ENCODE measurements around the gene ADRB1. TPM values are rescaled to one million over a fixed set of nuclear protein-coding genes. Genes with fewer than 3 reads are reported as not detected.

ADRB1 gene
- total RNA-seq, 5 donors from 2014 or later (not counting 1 experiment from before 2014, with no cell fraction given), result 0.09 to 0.90 (median 0.30) TPM

DNA sequence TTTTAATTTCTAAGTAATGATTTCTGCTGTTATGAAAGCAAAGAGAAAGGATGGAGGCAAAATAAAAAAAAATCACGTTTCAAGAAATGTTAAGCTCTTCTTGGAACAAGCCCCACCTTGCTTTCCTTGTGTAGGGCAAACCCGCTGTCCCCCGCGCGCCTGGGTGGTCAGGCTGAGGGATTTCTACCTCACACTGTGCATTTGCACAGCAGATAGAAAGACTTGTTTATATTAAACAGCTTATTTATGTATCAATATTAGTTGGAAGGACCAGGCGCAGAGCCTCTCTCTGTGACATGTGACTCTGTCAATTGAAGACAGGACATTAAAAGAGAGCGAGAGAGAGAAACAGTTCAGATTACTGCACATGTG is 2.4 kb downstream of the ADRB1 start:
- H3K36me3 ChIP-seq (ENCODE audit: control insufficient read depth in 2 of 2, extremely low read depth in 1 of 2, insufficient read depth in 1 of 2, low read length in 1 of 2), result no peaks in the 10 kb centered on the region
- Mint-ChIP-seq H3K27ac (no peak overlapping the region), H3K4me3 (peak overlapping the region; percentile 50 to 80 (median 62)), H3K27me3 (peaks cover 58 to 67% of the 10 kb centered on the region in 2 donors), H3K9me3 (no peaks in the 10 kb centered on the region), H3K36me3 (no peaks in the 10 kb centered on the region), H3K4me1 (peaks cover 13 to 22% (median 15%) of the 10 kb centered on the region in 3 donors)
- peaks cover 11 to 27% of the 10 kb centered on the region in 2 experiments for H3K4me1 ChIP-seq (ENCODE audit: control insufficient read depth in 1 of 2, extremely low read depth in 1 of 2, insufficient read depth in 2 of 2, low read length in 2 of 2)
- H3K27me3 ChIP-seq (replicated peaks in 1 of 2; ENCODE audit: control insufficient read depth in 2 of 2, extremely low read depth in 1 of 2, insufficient read depth in 2 of 2, low read length in 1 of 2), result peaks cover 11 to 33% of the 10 kb centered on the region in 2 experiments
- H3K27ac ChIP-seq (ENCODE audit: low read length), result no peak overlapping the region
- ChIA-PET CTCF (no interaction called here), POLR2A (interaction anchor here in 1 of 2 donors (0.6 kb wide), 1 partner anchor 13 kb away, joined by 7 read pairs; no protein-coding TSS in a partner anchor)
- ATAC-seq (replicated peaks in 1 of 4) (no peak), DNase-seq (no peak)
- WGBS (ENCODE audit: insufficient coverage), result 81% methylated on average over 2 of the region's 7 CpGs
- H3K4me3 ChIP-seq (ENCODE audit: control insufficient read depth in 1 of 2, extremely low read depth in 1 of 2, low read length in 1 of 2), result no peak overlapping the region
- no peaks in the 10 kb centered on the region for H3K9me3 ChIP-seq

DNA sequence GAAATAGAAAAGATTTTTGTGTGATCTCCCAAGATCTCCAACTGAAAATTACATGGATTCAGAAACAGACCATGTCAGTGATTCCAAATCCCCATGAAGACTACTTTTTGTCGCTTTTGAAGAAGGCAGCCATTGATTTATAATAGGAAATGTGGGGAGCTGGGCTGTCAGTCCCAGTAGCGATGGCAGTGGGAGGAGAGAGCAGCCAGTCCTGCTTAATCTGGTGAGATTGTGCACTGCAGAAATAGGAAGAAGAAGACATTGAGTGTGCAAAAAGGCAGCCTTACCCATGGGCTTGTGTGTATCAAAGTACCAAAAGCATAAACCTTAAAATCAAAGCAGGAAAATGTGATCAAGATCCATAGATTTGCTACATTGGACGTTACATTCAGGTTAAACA is 4.8 kb downstream of the ADRB1 start:
- no peak overlapping the region for H3K27ac ChIP-seq (ENCODE audit: low read length)
- Mint-ChIP-seq H3K27ac (no peak overlapping the region), H3K4me1 (peaks cover 7 to 15% (median 9%) of the 10 kb centered on the region in 3 donors), H3K4me3 (no peak overlapping the region), H3K9me3 (no peaks in the 10 kb centered on the region), H3K36me3 (no peaks in the 10 kb centered on the region), H3K27me3 (peaks cover 50 to 73% of the 10 kb centered on the region in 2 donors)
- peaks cover 11 to 25% of the 10 kb centered on the region in 2 experiments for H3K27me3 ChIP-seq (replicated peaks in 1 of 2; ENCODE audit: control insufficient read depth in 2 of 2, extremely low read depth in 1 of 2, insufficient read depth in 2 of 2, low read length in 1 of 2)
- no peaks in the 10 kb centered on the region for H3K36me3 ChIP-seq (ENCODE audit: control insufficient read depth in 2 of 2, extremely low read depth in 1 of 2, insufficient read depth in 1 of 2, low read length in 1 of 2)
- CTCF ChIA-PET, result no interaction called here
- 50% methylated on average over 2 of the region's 3 CpGs for WGBS (ENCODE audit: insufficient coverage)
- DNase-seq, result no peak
- no peak overlapping the region for H3K4me3 ChIP-seq (ENCODE audit: control insufficient read depth in 1 of 2, extremely low read depth in 1 of 2, low read length in 1 of 2)
- POLR2A ChIA-PET, result no interaction called here
- H3K9me3 ChIP-seq, result no peaks in the 10 kb centered on the region
- H3K4me1 ChIP-seq (ENCODE audit: control insufficient read depth in 1 of 2, extremely low read depth in 1 of 2, insufficient read depth in 2 of 2, low read length in 2 of 2), result peaks cover 11 to 19% of the 10 kb centered on the region in 2 experiments
- ATAC-seq (replicated peaks in 1 of 4), result no peak

DNA sequence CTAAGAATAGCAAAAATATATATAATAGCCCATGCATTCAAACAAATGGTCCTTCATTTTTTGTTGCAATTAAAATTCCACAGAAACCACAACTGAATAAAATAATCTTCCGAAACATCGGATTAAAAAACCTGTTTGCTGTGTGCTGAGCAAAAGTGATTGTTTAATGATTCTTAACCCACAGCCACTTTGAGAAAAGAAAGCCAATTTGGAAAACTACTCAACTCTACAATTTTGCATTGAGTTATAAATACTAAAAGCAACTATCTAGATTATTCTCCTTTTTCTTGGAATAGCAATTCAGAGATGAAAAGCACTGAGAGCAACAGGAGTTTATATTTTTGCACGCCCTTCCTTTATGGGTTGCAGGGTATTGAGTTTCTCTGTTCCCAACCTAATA is 8.0 kb downstream of the ADRB1 start:
- Histone ChIP-seq H3K36me3 (ENCODE audit: control insufficient read depth in 2 of 2, extremely low read depth in 1 of 2, insufficient read depth in 1 of 2, low read length in 1 of 2) (no peaks in the 10 kb centered on the region), H3K4me1 (ENCODE audit: control insufficient read depth in 1 of 2, extremely low read depth in 1 of 2, insufficient read depth in 2 of 2, low read length in 2 of 2) (peaks cover 0 to 4% of the 10 kb centered on the region in 2 experiments), H3K27ac (ENCODE audit: low read length) (no peak overlapping the region), H3K9me3 (no peaks in the 10 kb centered on the region), H3K27me3 (replicated peaks in 1 of 2; ENCODE audit: control insufficient read depth in 2 of 2, extremely low read depth in 1 of 2, insufficient read depth in 2 of 2, low read length in 1 of 2) (peaks cover 0 to 17% of the 10 kb centered on the region in 2 experiments), H3K4me3 (ENCODE audit: control insufficient read depth in 1 of 2, extremely low read depth in 1 of 2, low read length in 1 of 2) (no peak overlapping the region)
- Mint-ChIP-seq H3K4me1 (peaks cover 0 to 2% (median 0%) of the 10 kb centered on the region in 3 donors), H3K9me3 (no peaks in the 10 kb centered on the region), H3K4me3 (no peak overlapping the region), H3K27ac (no peak overlapping the region), H3K27me3 (peaks cover 40 to 62% of the 10 kb centered on the region in 2 donors), H3K36me3 (no peaks in the 10 kb centered on the region)
- ChIA-PET CTCF (no interaction called here), POLR2A (no interaction called here)
- no CpG with 5 or more reads among the region's 3 CpGs for WGBS (ENCODE audit: insufficient coverage)
- DNase-seq, result no peak
- ATAC-seq (replicated peaks in 1 of 4), result no peak

DNA sequence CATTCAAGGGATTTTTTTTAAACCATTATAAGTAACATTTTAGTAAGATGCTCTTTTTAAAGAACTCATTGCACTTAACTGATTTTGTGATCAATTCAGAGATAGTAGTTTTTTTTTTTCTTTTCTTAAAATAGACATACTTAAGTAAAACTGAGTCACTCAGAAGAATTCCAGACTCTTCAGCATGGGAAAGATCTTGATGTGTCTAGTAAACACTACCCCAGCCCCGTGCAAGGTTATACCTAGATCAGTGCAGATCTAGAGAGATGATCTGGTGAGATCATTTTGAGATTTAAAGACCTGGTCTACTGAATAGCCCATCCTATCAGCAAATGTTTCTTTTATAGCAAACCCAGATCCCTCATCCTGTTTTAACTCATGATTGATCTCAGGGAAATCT is 8.6 kb downstream of the ADRB1 start:
- WGBS (ENCODE audit: insufficient coverage), result no CpG with 5 or more reads among the region's 1 CpG
- H3K27me3 Mint-ChIP-seq, result peaks cover 38 to 58% of the 10 kb centered on the region in 2 donors
- CTCF ChIA-PET, result no interaction called here

DNA sequence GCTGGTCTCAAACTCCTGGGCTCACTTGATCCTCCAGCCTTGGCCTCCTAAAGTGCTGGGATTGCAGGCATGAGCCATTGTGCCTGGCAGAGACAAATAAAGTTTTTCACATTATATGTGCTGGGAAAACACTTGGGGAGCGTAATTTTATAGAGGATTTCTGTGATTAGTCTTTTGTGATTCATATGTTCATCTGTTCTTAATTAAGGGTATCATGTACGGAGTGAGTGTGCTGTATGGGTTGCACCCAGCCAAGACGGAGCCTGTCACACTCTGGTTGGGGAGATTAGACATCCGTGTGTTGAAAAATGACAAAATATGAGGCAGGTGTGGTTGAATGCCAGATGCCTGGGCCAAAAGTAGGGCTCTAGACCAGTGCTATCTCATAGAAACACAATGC is 10.3 kb downstream of the ADRB1 start:
- H3K9me3 ChIP-seq, result no peaks in the 10 kb centered on the region
- H3K4me1 Mint-ChIP-seq, result no peaks in the 10 kb centered on the region
- no peak overlapping the region for H3K27ac ChIP-seq (ENCODE audit: low read length)
- ATAC-seq (replicated peaks in 1 of 4) (no peak), DNase-seq (no peak)
- CTCF ChIA-PET, result interaction anchor here in 1 of 2 donors (0.5 kb wide), 1 partner anchor 1190 kb away, joined by 3 read pairs; no protein-coding TSS in a partner anchor
- H3K4me1 ChIP-seq (ENCODE audit: control insufficient read depth in 1 of 2, extremely low read depth in 1 of 2, insufficient read depth in 2 of 2, low read length in 2 of 2), result no peaks in the 10 kb centered on the region
- no peak overlapping the region for H3K4me3 ChIP-seq (ENCODE audit: control insufficient read depth in 1 of 2, extremely low read depth in 1 of 2, low read length in 1 of 2)
- H3K4me3 Mint-ChIP-seq, result no peak overlapping the region
- WGBS (ENCODE audit: insufficient coverage), result 70% methylated on average over 2 of the region's 4 CpGs
- H3K27me3 ChIP-seq (replicated peaks in 1 of 2; ENCODE audit: control insufficient read depth in 2 of 2, extremely low read depth in 1 of 2, insufficient read depth in 2 of 2, low read length in 1 of 2), result peaks cover 0 to 17% of the 10 kb centered on the region in 2 experiments
- no peaks in the 10 kb centered on the region for H3K36me3 ChIP-seq (ENCODE audit: control insufficient read depth in 2 of 2, extremely low read depth in 1 of 2, insufficient read depth in 1 of 2, low read length in 1 of 2)
- POLR2A ChIA-PET, result no interaction called here
- no peak overlapping the region for H3K27ac Mint-ChIP-seq
- no peaks in the 10 kb centered on the region for H3K9me3 Mint-ChIP-seq
- no peaks in the 10 kb centered on the region for H3K36me3 Mint-ChIP-seq
- peaks cover 30 to 47% of the 10 kb centered on the region in 2 donors for H3K27me3 Mint-ChIP-seq

More for the DNA sequence above, 8.6 kb downstream of the ADRB1 start:
- ATAC-seq (replicated peaks in 1 of 4), result no peak
- no peak for DNase-seq
- H3K27me3 ChIP-seq (replicated peaks in 1 of 2; ENCODE audit: control insufficient read depth in 2 of 2, extremely low read depth in 1 of 2, insufficient read depth in 2 of 2, low read length in 1 of 2), result peaks cover 0 to 17% of the 10 kb centered on the region in 2 experiments
- no peak overlapping the region for H3K4me3 Mint-ChIP-seq
- H3K9me3 Mint-ChIP-seq, result no peaks in the 10 kb centered on the region
- peaks cover 0 to 2% (median 0%) of the 10 kb centered on the region in 3 donors for H3K4me1 Mint-ChIP-seq
- peaks cover 0 to 4% of the 10 kb centered on the region in 2 experiments for H3K4me1 ChIP-seq (ENCODE audit: control insufficient read depth in 1 of 2, extremely low read depth in 1 of 2, insufficient read depth in 2 of 2, low read length in 2 of 2)
- no peaks in the 10 kb centered on the region for H3K9me3 ChIP-seq
- no peak overlapping the region for H3K27ac ChIP-seq (ENCODE audit: low read length)
- no peak overlapping the region for H3K27ac Mint-ChIP-seq
- H3K4me3 ChIP-seq (ENCODE audit: control insufficient read depth in 1 of 2, extremely low read depth in 1 of 2, low read length in 1 of 2), result no peak overlapping the region
- POLR2A ChIA-PET, result no interaction called here
- H3K36me3 Mint-ChIP-seq, result no peaks in the 10 kb centered on the region
- H3K36me3 ChIP-seq (ENCODE audit: control insufficient read depth in 2 of 2, extremely low read depth in 1 of 2, insufficient read depth in 1 of 2, low read length in 1 of 2), result no peaks in the 10 kb centered on the region

DNA sequence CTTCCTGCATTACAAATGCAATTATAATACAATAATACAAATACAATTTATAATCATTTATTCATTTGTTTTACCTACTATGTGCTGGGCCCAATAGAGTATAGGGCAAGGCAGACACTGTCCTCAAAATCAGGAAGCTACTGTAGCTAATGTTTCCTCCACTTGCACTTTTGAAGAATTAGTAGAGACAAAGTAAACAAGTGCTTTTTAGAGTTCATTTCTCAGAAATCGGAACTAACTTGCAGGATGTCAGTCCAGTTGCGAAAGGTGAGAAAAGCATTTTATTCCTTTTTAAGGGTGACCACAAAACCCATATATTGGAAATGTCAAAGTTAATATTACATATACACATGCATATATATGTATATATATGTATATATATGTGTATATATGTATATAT is 14.2 kb downstream of the ADRB1 start:
- Mint-ChIP-seq H3K27ac (no peak overlapping the region), H3K4me1 (peaks cover 0 to 6% (median 1%) of the 10 kb centered on the region in 3 donors), H3K36me3 (no peaks in the 10 kb centered on the region), H3K27me3 (peaks cover 13 to 15% of the 10 kb centered on the region in 2 donors), H3K9me3 (no peaks in the 10 kb centered on the region), H3K4me3 (no peak overlapping the region)
- CTCF ChIA-PET, result interaction anchor here in 1 of 2 donors (0.6 kb wide), 1 partner anchor 262 kb away, joined by 3 read pairs; no protein-coding TSS in a partner anchor
- H3K4me3 ChIP-seq (ENCODE audit: control insufficient read depth in 1 of 2, extremely low read depth in 1 of 2, low read length in 1 of 2), result no peak overlapping the region
- POLR2A ChIA-PET, result no interaction called here
- H3K9me3 ChIP-seq, result no peaks in the 10 kb centered on the region
- no peaks in the 10 kb centered on the region for H3K36me3 ChIP-seq (ENCODE audit: control insufficient read depth in 2 of 2, extremely low read depth in 1 of 2, insufficient read depth in 1 of 2, low read length in 1 of 2)
- WGBS (ENCODE audit: insufficient coverage), result no CpG with 5 or more reads among the region's 2 CpGs
- H3K27ac ChIP-seq (ENCODE audit: low read length), result no peak overlapping the region
- ATAC-seq (replicated peaks in 1 of 4), result no peak
- peaks cover 0 to 13% of the 10 kb centered on the region in 2 experiments for H3K4me1 ChIP-seq (ENCODE audit: control insufficient read depth in 1 of 2, extremely low read depth in 1 of 2, insufficient read depth in 2 of 2, low read length in 2 of 2)
- no peak for DNase-seq
- peaks cover 0 to 9% of the 10 kb centered on the region in 2 experiments for H3K27me3 ChIP-seq (replicated peaks in 1 of 2; ENCODE audit: control insufficient read depth in 2 of 2, extremely low read depth in 1 of 2, insufficient read depth in 2 of 2, low read length in 1 of 2)
